ENCODE data around the gene USF3.

USF3 gene

DNA sequence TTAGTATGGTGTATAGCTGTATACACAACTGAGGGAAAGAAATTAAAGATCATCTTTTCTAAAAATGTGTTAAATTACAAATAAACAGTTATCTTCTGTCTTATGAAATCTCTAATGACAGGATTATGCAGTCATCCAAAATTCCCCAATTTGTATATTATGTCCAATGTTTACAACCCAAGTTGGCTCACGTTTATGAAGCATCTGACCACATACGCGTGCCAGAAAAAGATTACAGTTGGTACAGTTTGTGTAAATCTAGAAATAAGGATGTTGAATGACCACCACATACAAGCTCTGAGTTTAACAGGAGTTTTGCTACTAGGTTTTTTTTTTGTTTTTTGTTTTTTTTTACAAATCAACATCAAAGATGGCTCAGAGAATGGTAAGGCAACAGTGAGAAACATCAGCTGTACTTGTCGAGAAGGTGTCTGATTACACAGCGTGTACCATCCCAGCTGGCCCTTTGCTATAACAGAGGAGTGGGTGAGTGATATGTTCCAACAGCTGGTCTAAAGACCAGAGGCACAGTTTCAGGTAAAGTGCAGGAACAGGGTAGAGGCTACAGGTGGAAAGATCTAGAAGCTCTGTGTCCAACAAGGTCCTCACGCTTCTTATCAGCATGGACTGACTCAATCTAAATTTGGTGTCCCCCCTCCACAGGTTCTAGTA lies 47.1 kb downstream of the USF3 start:
- no peak for TF ChIP-seq FOXM1 (IDR thresholded peaks at IDR 0.05; ENCODE audit: borderline replicate concordance, low read depth)

DNA sequence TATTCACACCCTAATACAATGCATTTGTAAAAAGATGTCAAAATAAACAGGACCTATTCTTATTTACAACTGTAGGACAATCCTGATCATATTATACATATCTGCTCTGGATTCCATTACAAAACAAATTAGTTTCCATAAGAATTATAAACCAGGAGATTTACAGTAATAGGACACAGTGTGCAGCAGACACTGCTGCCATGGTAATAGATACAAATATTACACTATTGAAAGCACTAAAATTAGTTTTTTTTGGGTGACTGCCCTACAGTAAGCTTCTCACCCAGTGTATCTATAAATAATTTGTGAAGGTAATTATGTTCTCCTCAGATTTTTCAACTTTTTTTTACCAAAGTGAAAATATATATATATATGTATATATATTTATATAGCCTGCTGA lies 47.9 kb downstream of the USF3 start:
- TF ChIP-seq EP300 (IDR thresholded peaks at IDR 0.05; ENCODE audit: borderline replicate concordance): no peak
- TF ChIP-seq CREB1 (IDR thresholded peaks at IDR 0.05; ENCODE audit: low read depth): no peak
- no peak for TF ChIP-seq NFIC (IDR thresholded peaks at IDR 0.05)
- TF ChIP-seq FOXM1 (IDR thresholded peaks at IDR 0.05; ENCODE audit: borderline replicate concordance, low read depth): no peak
- no peak for TF ChIP-seq EGR1 (IDR thresholded peaks at IDR 0.05)
- no peak for TF ChIP-seq YY1 (IDR thresholded peaks at IDR 0.05; ENCODE audit: low read depth)
- TF ChIP-seq, protein P1, sequence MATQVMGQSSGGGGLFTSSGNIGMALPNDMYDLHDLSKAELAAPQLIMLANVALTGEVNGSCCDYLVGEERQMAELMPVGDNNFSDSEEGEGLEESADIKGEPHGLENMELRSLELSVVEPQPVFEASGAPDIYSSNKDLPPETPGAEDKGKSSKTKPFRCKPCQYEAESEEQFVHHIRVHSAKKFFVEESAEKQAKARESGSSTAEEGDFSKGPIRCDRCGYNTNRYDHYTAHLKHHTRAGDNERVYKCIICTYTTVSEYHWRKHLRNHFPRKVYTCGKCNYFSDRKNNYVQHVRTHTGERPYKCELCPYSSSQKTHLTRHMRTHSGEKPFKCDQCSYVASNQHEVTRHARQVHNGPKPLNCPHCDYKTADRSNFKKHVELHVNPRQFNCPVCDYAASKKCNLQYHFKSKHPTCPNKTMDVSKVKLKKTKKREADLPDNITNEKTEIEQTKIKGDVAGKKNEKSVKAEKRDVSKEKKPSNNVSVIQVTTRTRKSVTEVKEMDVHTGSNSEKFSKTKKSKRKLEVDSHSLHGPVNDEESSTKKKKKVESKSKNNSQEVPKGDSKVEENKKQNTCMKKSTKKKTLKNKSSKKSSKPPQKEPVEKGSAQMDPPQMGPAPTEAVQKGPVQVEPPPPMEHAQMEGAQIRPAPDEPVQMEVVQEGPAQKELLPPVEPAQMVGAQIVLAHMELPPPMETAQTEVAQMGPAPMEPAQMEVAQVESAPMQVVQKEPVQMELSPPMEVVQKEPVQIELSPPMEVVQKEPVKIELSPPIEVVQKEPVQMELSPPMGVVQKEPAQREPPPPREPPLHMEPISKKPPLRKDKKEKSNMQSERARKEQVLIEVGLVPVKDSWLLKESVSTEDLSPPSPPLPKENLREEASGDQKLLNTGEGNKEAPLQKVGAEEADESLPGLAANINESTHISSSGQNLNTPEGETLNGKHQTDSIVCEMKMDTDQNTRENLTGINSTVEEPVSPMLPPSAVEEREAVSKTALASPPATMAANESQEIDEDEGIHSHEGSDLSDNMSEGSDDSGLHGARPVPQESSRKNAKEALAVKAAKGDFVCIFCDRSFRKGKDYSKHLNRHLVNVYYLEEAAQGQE (IDR thresholded peaks at IDR 0.05; ENCODE audit: low read depth): no peak
- TF ChIP-seq, protein P2, sequence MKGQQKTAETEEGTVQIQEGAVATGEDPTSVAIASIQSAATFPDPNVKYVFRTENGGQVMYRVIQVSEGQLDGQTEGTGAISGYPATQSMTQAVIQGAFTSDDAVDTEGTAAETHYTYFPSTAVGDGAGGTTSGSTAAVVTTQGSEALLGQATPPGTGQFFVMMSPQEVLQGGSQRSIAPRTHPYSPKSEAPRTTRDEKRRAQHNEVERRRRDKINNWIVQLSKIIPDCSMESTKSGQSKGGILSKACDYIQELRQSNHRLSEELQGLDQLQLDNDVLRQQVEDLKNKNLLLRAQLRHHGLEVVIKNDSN (IDR thresholded peaks at IDR 0.05): no peak
- TF ChIP-seq, protein P3, sequence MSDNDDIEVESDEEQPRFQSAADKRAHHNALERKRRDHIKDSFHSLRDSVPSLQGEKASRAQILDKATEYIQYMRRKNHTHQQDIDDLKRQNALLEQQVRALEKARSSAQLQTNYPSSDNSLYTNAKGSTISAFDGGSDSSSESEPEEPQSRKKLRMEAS (IDR thresholded peaks at IDR 0.05): no peak
- no peak for TF ChIP-seq TCF12 (IDR thresholded peaks at IDR 0.05; ENCODE audit: low read depth)
- TF ChIP-seq TAF1 (IDR thresholded peaks at IDR 0.05; ENCODE audit: low read depth): no peak
- no peak for TF ChIP-seq ZBTB7A (IDR thresholded peaks at IDR 0.05; ENCODE audit: low read depth)
- TF ChIP-seq TEAD4 (IDR thresholded peaks at IDR 0.05): no peak

DNA sequence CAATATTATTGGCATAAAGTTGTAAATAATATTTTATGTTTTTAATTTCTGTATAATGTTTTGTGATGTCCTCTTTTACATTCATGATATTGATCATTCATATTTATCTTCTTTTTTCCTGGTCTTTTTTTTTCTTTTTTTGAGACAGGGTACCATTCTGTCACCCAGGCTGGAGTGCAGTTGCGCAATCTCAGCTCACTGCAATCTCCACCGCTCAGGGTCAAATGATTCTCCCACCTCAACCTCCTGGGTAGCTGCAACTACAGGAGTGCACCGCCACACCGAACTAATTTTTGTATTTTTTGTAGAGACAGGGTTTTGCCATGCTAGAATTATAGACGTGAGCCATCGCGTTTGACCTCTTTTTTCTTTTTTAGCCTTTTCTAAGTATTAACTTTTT lies 52.9 kb downstream of the USF3 start:
- TF ChIP-seq, protein P3 (IDR thresholded peaks at IDR 0.05): no peak
- TF ChIP-seq ZBTB7A (IDR thresholded peaks at IDR 0.05; ENCODE audit: low read depth) (no peak), CEBPB (IDR thresholded peaks at IDR 0.05) (peak; percentile 88), NFIC (IDR thresholded peaks at IDR 0.05) (no peak)

DNA sequence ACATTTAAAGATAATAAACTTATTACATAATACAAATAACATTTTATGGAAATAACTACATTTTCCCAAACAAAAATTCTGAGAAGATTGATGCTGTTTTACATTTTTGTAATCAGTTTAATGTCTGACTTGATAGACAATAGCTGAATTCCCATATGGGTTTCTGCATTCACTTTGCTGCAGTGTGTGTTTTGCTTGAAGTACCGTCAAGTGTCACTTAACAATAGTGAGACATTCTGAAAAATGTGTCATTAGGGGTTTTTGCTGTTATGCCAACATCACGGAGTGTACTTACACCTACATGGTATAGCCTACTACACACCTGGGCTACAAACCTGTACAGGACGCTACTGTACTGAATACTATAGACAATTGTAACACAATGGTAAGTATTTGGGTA lies 57.5 kb downstream of the USF3 start:
- TF ChIP-seq RAD21 (IDR thresholded peaks at IDR 0.05; ENCODE audit: low read depth) (no peak), EGR1 (IDR thresholded peaks at IDR 0.05) (no peak), CREB1 (IDR thresholded peaks at IDR 0.05; ENCODE audit: low read depth) (no peak), TEAD4 (IDR thresholded peaks at IDR 0.05) (no peak), YY1 (IDR thresholded peaks at IDR 0.05; ENCODE audit: low read depth) (no peak), TCF12 (IDR thresholded peaks at IDR 0.05; ENCODE audit: low read depth) (no peak), FOXM1 (IDR thresholded peaks at IDR 0.05; ENCODE audit: borderline replicate concordance, low read depth) (no peak), EP300 (IDR thresholded peaks at IDR 0.05; ENCODE audit: borderline replicate concordance) (no peak), NFIC (IDR thresholded peaks at IDR 0.05) (no peak), ZBTB7A (IDR thresholded peaks at IDR 0.05; ENCODE audit: low read depth) (no peak), TAF1 (IDR thresholded peaks at IDR 0.05; ENCODE audit: low read depth) (no peak)
- TF ChIP-seq, protein P3 (IDR thresholded peaks at IDR 0.05): no peak
- TF ChIP-seq, protein P2 (IDR thresholded peaks at IDR 0.05): no peak

DNA sequence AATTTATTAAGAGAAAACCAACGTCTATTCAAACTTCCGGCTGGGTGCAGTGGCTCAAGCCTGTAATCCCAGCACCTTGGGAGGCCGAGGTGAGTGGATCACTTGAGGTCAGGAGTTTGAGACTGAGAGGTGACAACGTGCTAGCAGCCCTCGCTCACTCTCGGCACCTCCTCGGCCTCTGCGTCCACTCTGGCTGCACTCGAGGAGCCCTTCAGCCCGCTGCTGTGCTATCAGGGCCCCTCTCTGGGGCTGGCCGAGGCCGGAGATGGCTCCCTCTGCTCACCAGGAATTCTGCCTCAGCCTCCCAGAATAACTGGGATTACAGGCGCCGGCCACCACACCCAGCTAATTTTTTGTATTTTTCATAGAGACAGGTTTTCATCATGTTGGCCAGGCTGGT lies 58.7 kb downstream of the USF3 start:
- TF ChIP-seq, protein P3 (IDR thresholded peaks at IDR 0.05): no peak
- TF ChIP-seq YY1 (IDR thresholded peaks at IDR 0.05; ENCODE audit: low read depth) (no peak), EP300 (IDR thresholded peaks at IDR 0.05; ENCODE audit: borderline replicate concordance) (no peak), RAD21 (IDR thresholded peaks at IDR 0.05; ENCODE audit: low read depth) (no peak), ZBTB7A (IDR thresholded peaks at IDR 0.05; ENCODE audit: low read depth) (no peak)

DNA sequence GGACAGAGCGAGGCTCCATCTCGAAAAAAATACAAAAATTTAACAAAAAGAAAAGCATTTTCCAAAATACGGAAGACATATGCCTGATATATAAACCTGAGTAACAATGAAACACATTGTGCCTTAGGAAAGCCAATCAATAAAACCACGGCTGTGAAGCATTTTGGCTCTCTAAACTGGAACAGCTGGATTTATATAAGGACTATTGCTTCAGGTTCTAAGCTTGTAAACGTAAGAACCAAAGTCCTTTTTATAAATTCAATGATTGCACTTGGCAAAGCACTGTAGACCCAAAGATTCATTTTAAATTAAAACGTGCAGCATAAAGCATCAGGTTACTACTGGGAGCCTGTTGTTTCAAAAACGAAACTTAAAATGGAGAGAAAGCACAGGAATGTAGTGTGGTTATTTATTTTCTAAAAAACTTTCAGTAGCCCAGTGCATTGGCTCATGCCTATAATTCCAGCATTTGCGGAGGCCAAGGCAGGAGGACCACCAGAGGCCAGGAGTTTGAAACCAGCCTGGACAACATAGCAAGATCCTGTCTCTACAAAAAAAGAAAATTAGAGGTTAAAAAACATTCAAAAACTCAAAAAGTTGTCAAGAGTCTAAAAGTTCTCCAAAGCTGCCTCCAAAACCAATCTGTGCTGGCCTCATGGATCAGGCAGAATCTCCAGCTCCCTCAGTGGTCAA lies 61.5 kb downstream of the USF3 start:
- no peak for TF ChIP-seq ZBTB7A (IDR thresholded peaks at IDR 0.05; ENCODE audit: low read depth)
- TF ChIP-seq, protein P1 (IDR thresholded peaks at IDR 0.05; ENCODE audit: low read depth): no peak
- no peak for TF ChIP-seq TAF1 (IDR thresholded peaks at IDR 0.05; ENCODE audit: low read depth)
- TF ChIP-seq, protein P2 (IDR thresholded peaks at IDR 0.05): no peak
- no peak for TF ChIP-seq TEAD4 (IDR thresholded peaks at IDR 0.05)
- TF ChIP-seq TCF12 (IDR thresholded peaks at IDR 0.05; ENCODE audit: low read depth): no peak
- no peak for TF ChIP-seq EP300 (IDR thresholded peaks at IDR 0.05; ENCODE audit: borderline replicate concordance)

Measured in Ishikawa (cell line).